Stimulated activated CD4-positive, alpha-beta T cell treated with anti-CD3 and anti-CD28 coated beads, Interleukin-15, amount 100 ng/mL, for 1 hour (primary cell): ENCODE measurements around the gene ADARB2.

Experiments used
- DNase-seq, 2 donors: peaks; one replicate each; pipeline ENCODE4 v3.0.0-alpha.2; 2020; ENCODE audit warnings: low read depth in 1 of 2, low spot score in 1 of 2

ADARB2 gene

GRCh38 chr10:1573981-1574380 is 163.3 kb downstream of the ADARB2 start:
- no peak for DNase-seq

DNA sequence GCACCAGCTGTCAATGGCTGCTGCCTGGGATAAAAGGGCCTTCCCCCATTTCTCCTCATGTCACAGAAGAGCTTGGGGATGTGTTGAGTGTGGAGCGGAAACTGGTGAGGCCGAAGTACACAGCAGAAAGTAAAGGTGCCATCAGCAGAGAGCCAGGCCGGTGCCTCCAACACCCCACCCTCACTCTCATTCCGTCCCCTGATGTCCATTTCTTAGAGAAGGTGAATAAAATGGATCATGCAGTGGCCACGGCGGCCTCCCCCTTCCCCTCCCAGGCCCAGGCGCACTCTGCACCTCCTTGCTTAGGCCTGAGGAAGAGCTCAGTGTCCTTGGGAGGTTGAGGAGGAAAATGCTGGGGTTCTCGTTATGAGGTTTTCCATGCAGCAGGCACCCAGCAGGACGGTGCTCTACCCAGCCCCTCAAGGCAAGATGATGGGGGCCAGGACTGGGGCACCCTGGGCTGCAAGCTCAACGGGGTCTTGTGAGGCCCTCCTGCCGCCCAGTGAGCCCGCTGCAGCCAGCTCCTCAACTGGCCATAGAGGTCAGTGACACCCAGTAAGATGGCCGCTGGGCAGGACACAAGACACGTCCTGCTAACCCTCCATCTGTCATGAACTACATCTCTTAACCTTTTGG is 163.9 kb downstream of the ADARB2 start:
- DNase-seq, result no peak

DNA sequence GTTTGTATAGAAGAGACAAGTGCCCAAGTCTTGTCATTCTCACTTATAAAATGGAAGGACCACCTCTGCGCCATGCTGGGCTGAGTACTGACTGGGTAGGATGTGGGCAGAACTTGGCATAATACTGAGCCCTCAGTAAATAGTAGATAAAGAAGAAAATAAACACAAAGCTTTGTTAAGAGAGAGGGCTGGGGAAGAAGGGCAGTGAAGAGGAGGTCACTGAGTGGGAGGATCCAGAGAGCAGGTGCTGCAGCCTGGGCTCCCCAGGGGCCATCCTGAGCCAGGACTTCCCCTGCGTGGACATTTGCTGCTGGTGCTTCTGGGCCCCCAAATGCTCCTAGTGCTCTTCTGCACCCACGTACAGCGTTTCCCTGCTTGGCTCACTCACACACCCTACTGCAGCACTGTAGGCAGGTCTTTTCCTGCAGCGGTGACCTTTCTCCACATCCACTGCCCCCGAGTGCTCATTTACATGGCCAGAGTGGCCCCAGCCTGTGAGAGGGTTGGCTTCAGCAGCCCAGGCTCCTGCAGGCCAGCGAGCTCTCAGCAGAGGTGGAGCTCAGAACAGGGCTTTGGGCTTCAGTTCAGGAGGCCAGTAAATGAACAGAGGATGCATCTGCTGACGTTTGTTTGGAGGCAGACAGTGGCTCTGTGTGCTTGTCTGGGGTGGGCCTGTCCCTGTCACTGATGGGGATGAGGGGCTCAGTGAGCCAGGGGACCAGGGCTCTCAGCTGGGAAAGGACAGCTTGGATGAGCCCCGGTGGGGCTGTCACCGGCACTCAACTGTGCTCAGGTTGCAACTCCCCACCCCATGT is 164.6 kb downstream of the ADARB2 start:
- no peak for DNase-seq

DNA sequence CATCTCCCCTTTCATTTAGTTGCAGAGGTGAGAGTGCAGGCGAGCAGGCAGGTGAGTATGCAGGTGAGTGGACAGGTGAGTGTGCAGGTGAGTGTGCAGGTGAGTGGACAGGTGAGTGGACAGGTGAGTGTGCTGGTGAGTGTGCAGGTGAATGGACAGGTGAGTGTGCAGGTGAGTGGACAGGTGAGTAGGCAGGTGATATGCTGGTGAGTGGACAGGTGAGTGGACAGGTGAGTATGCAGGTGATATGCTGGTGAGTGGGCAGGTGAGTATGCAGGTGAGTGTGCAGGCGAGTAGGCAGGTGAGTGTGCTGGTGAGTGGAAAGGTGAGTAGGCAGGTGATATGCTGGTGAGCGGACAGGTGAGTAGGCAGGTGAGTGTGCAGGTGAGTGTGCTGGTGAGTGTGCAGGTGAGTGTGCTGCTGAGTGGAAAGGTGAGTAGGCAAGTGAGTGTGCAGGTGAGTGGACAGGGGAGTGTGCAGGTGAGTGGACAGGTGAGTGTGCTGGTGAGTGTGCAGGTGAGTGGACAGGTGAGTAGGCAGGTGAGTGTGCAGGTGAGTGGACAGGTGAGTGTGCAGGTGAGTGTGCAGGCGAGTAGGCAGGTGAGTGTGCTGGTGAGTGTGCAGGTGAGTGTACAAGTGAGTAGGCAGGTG is 165.6 kb downstream of the ADARB2 start:
- no peak for DNase-seq

DNA sequence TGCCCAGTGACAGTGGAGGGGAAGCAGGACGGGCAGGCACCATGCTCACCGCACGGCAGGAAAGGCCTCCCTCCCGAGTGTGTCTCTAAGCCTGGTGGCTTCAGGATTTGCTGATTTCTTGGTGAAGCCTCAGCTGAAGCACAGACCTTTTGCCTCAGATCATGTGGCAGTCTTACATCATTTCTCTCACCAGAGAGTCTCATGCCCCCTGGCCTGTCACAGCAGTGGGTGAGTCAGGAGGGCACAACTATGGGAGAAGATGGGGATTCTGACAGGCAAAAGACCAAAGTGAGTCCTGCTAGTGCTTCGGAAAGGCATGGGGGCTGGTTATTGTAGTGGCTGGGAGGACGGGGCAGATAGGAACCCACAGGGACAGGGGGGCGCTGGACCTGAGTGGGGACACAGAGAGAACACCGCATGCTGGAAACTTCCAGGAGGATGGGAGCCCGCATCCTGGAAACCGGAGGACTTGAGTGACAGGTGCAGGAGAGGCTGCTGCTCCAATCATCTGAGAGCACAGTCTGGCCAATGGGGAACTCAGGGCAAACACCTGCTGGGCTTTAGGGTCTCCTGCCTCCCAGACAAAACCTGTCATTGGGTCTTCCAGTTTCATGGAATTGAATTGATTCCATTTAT is 166.8 kb downstream of the ADARB2 start:
- DNase-seq, result no peak

DNA sequence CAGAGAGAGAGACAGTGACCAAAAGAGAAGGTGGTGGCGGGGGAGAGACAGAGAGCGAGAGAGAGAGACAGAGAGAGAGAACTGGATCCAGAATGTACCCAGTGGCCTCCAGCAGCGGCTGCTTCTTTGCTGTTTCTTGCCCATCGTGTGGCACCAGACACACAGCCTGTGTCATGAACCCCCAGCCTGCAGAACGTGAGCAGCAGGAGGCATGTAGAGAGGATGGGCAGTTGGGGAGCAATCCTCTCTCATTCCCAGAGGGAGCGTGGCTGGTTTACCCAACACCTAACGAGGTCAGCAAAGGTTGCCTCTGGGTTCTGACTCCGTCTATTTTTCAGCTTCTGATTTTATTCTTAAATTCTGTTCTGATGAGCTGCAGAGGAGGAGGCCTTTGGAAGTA is 168.1 kb downstream of the ADARB2 start:
- DNase-seq, result no peak

GRCh38 chr10:1567742-1568495 is 169.4 kb downstream of the ADARB2 start:
- DNase-seq, result no peak

GRCh38 chr10:1567152-1567551 is 170.2 kb downstream of the ADARB2 start:
- no peak for DNase-seq

DNA sequence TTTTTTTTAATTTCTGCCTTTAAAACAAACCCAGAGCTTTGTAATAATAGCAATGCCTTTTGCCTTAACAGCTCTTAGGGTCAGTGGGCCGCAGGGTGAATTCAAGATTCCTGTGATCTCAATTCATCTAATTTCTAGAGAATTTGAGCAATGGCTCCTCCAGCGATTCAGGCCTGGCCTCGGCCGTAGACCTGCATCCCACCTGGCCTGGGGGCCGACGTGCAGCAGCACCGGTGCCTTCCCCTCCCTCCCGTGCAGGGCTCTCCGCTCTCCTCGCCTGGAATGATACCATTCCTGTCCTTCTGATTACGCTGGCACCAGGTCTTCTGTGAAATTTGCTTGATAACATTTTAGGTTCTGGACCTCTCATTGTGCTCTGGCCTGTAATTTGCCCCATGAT is 172.5 kb downstream of the ADARB2 start:
- no peak for DNase-seq

DNA sequence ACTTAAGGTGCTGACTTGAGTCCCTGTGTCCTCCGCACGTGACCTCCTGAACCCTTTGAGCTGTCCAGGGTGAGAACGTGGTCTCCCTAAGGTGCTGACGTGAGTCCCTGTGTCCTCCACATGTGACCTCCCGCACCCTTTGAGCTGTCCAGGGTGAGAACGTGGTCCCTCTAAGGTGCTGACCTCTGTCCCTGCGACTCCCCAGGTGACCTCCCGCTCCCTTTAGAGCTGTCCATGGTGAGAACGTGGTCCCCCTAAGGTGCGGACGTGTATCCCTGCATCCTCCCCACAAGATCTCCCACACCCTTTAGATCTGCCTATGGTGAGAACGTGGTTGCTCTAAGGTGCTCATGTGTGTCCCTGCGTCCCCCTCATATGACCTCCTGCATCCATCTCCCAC is 174.3 kb downstream of the ADARB2 start:
- no peak for DNase-seq

GRCh38 chr10:1561731-1562337 is 175.5 kb downstream of the ADARB2 start:
- no peak for DNase-seq

DNA sequence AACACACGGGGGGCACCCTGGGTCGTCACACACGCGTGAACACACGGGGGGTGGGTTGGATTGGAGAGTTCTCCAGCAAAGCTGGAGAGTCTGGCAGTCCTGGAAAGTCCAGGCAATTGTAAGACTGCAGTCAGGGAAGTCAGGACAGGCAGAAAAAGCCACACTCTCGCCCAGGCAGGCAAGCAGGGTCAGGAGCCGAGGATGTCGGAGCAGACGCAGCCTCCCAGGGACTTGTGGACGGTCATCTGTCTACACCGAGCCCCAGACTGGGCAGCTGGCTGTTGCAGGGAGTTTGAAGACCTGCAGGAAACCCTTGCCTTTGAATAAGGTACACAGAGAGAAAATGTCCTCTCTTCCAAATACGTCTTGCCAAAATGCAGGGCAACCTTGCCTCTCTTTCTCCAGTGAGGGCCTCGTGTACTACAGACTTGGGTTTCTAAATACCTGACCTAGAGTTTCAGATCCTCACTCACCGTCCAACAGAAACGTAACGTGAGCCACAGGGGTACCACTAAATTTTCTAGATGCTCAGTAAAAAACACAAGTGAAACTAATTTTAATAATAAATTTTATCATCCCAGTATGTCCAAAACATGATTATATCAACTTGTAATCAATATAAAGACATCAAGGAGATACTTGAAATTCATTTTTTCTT is 176.7 kb downstream of the ADARB2 start:
- no peak for DNase-seq

DNA sequence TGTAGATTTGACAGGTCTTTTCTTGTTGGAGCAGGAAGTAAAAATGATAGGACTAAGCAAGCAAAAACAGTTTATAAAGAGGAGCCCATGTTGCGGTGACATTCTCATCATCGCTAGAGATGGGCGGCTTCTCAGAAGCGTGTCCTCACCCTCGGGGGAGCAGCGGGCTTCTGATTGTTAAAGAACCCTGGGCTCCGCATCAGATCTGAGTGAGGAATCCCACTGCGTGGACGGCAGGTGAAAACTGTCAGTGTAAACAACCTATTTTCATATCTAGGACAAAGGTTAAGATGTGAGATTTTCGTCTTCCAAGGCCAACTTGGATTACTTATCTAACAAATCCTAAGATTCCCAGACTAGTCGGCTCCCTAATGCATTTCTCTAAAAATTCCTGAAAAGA is 177.6 kb downstream of the ADARB2 start:
- no peak for DNase-seq

GRCh38 chr10:1559311-1559710 is 178.0 kb downstream of the ADARB2 start:
- no peak for DNase-seq

DNA sequence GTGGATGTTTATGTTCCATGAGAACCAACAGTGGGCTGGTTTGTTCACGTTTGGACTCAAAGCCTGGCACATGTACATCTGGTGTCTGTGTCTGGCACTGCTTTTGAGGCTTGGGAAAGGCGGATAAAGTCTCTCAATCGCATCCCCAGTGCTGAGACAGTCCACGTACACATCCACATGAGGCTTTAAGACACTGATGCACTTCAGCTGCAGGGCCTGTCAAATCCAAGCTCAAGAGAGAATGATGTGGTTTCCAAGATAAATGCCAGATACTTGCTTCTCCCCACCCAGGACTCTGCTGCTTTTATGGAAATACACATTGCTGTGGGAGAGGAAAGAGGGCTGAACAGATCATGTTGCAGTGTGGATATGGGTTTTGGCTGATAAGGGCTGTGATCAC is 178.4 kb downstream of the ADARB2 start:
- DNase-seq, result no peak

DNA sequence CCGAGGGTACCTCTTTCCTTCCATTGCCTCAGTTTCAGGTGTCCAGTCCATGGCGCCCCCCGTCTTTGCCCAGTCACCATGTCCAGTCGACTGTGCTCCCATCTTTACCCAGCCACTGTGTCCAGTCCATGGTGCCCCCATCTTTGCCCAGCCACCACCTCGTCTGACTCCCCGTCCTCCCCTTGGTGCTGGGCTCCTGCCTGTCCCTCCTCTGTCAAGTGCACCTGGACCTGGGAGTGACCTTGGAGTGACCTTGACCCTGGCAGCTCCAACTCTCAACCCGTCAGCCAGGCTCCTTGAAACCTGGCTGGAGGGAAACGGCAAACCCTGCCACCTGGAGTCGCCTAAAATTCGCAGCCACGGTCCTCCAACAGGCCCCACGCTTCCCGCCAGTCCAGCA is 180.2 kb downstream of the ADARB2 start:
- DNase-seq, result no peak

DNA sequence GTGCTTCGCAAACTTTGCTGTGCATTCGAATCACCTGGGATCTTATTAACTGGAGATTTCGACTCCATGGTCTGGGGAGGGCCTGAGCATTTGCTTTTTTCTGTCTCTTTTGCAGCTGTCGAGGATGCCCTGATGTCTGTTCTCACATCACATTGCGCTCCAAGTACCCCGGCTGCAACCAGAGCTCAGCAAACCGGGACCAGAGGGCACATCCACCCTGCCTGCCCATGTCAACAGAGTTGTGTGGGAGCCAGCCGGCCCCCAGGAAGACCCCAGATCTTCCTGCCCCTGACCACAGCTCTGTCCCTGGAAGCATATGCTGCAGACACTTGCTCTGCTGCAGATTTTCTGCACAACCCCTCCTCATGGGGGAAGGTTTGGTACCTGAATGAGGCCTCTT is 180.8 kb downstream of the ADARB2 start:
- no peak for DNase-seq

- no peak for DNase-seq
Observed at GRCh38 chr10:1553951-1554350, 183.4 kb downstream of the ADARB2 start.

GRCh38 chr10:1552881-1553670 is 184.2 kb downstream of the ADARB2 start:
- DNase-seq, result no peak
